Activated T-cell treated with anti-CD3 and anti-CD28 coated beads, Interleukin-2, amount 50 U/mL, for 1 hour (primary cell): Measurements from ENCODE around the gene PICK1.

Source experiments
- DNase-seq: peaks from one replicate; pipeline ENCODE4 v3.0.0-alpha.2; 2020

PICK1 gene

DNA sequence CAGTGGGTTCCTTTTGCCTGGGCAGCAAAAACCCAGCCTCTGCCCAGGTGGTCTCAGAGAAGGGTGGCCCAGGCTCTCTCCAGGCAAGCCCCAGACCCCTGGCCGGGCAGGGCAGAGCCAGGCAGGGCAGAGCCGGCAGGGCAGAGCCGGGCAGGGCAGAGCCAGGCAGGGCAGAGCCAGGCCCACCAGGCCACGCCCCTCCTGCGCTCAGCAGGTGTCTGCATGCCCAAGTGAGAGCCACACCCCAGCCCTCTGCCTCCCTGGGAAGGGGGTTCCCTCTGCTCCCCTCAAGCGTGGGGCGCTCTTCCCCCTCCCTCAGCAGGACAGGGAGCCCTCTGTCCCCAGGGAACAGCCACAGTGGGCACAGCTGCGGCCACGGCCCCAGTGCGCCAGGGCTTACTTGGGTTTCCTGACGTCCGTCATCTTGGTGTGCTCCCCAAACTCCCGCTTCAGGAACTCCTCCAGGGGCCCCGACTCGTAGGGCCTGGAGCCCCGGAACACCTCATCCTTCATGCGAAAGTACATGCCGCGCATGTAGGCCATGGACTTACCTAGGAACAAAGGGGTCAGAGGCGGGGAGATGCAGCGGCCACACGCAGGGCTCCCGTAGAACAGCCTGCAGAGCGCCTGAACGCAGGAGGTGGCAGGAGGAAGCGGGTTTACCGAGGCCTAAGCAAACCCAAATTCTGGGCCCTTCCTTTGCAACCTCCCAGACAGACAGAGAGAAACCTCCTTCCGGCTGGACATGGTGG is 63.3 kb downstream of the PICK1 start:
- no peak for DNase-seq

DNA sequence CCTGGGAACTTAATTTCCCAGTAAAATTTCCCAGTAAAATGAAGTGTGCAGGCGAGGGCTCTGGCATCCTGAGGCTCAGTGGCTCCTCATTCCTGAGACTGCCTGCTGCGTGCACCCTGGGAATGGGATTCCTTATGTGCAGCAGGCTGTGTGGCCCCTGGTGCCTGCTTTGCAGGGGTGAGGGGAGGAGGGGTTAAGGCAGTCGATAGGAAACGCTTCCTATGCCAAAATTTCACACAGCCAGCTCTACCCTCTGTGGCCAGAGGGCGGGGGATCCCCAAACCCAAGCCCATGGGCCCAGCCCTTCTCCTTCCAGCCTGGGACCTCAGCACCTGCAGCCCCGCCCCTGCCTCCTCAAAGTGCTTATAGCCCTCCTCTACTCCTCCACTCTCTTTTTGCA is 65.4 kb downstream of the PICK1 start:
- no peak for DNase-seq

GRCh38 chr22:38124236-38124974 is 67.2 kb downstream of the PICK1 start:
- DNase-seq, result no peak

DNA sequence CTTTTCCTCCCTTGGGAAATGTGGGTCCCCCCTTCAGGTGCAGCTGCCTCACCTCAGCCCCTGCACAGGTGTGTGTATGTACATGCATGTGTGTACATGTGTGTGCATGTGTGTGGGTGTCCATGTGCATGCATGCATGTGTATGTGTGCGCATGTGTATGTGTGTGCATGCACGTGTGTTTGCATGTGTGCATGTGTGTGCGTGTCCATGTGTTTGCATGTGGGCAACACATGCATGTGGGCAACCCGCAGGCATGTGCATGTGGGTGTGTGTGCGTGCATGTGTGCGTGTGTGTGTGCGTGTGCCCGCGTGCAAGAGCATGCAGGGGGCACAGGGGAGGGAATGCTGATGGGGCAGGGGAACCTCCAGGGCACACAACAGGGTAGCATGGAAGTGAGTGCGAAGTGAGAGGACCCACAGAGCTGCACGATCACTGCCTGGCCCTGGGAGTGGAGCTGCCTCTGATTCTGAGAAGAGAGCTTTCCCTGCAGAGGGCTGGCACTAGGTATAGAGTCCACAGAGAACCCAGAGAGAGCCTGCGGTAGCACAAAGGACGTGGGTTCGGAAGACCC is 67.9 kb downstream of the PICK1 start:
- DNase-seq, result no peak
